Suprapubic skin (tissue), 4 donors: ENCODE data around the gene DUSP7. TPM values are rescaled to one million over a fixed set of nuclear protein-coding genes. Genes with fewer than 3 reads are reported as not detected.

ENCODE experiments used
- DNase-seq, 2 donors: peaks; one replicate each; pipeline ENCODE4 v3.0.0-alpha.2; 2019; ENCODE audit warnings: low spot score in 2 of 2
- H3K27ac ChIP-seq: fragments of 200-600 bp; sonication (generic); one replicate; pipeline ENCODE4 v1.5.1; 2019
- H3K27me3 ChIP-seq: fragments of 200-600 bp; sonication (generic); one replicate; pipeline ENCODE4 v1.5.1; 2019
- H3K36me3 ChIP-seq: fragments of 200-600 bp; sonication (generic); one replicate; pipeline ENCODE4 v1.5.1; 2019
- H3K4me1 ChIP-seq: fragments of 200-600 bp; sonication (generic); one replicate; pipeline ENCODE4 v1.5.1; 2019
- H3K4me3 ChIP-seq: fragments of 200-600 bp; sonication (generic); one replicate; pipeline ENCODE4 v1.5.1; 2019; ENCODE audit warnings: mild to moderate bottlenecking
- H3K9me3 ChIP-seq: fragments of 200-600 bp; sonication (generic); one replicate; pipeline ENCODE4 v1.5.1; 2019
- CTCF ChIP-seq, 2 donors: fragments of 200-600 bp in 1 of 2; fragments of 450-650 bp in 1 of 2; sonication (generic) in 1 of 2; IDR thresholded peaks; one replicate each; pipeline ENCODE4 v1.5.1; 2016 to 2019; ENCODE audit warnings: antibody characterized with exemption in 2 of 2, mild to moderate bottlenecking in 1 of 2, moderate library complexity in 1 of 2
- EP300 ChIP-seq: sonication (generic); formaldehyde crosslinking; IDR thresholded peaks from one replicate; pipeline ENCODE4 v1.6.1; 2017; ENCODE audit warnings: antibody characterized with exemption
- POLR2A ChIP-seq, 2 donors: fragments of 450-650 bp; IDR thresholded peaks; one replicate each; pipeline ENCODE4 v1.6.1; 2017; ENCODE audit warnings: antibody characterized with exemption in 2 of 2, mild to moderate bottlenecking in 2 of 2, moderate library complexity in 2 of 2
- POLR2AphosphoS5 ChIP-seq, 3 donors: sonication (generic); formaldehyde crosslinking; IDR thresholded peaks; one replicate each; pipeline ENCODE4 v1.6.1; 2017; ENCODE audit warnings: antibody characterized with exemption in 3 of 3
- WGBS: methylation state at CpG from one replicate; pipeline ENCODE4 v1.1.5; 2018; 5-methylcytosine and 5-hydroxymethylcytosine counted together
- total RNA-seq, 4 donors: library from RNA; depleted of rRNA; stranded (reverse); fragments of >200 nt; gene quantifications; one replicate each; pipeline ENCODE4 v1.1.0, GENCODE V29; 2016

The DUSP7 gene
- total RNA-seq, 4 donors from 2014 or later, result 91.1 to 190 (median 146) TPM

GRCh38 chr3:52050571-52050970 lies 5.8 kb downstream of the DUSP7 start:
- WGBS, result 86% methylated on average over 17 of the region's 21 CpGs
- no peaks in the 10 kb centered on the region for H3K9me3 ChIP-seq
- no peak overlapping the region for H3K4me3 ChIP-seq
- no peaks in the 10 kb centered on the region for H3K27me3 ChIP-seq
- H3K27ac ChIP-seq, result no peak overlapping the region
- no peak for TF ChIP-seq POLR2AphosphoS5 (IDR thresholded peaks at IDR 0.05)
- peaks cover 40% of the 10 kb centered on the region for H3K36me3 ChIP-seq
- peaks cover 93% of the 10 kb centered on the region for H3K4me1 ChIP-seq
- DNase-seq, result no peak

GRCh38 chr3:52049503-52049902 lies 6.9 kb downstream of the DUSP7 start:
- Histone ChIP-seq H3K4me3 (no peak overlapping the region), H3K27me3 (no peaks in the 10 kb centered on the region), H3K36me3 (peaks cover 40% of the 10 kb centered on the region), H3K4me1 (peaks cover 97% of the 10 kb centered on the region), H3K9me3 (no peaks in the 10 kb centered on the region), H3K27ac (no peak overlapping the region)
- 58% methylated on average over 2 of the region's 2 CpGs for WGBS
- no peak for DNase-seq
- no peak for TF ChIP-seq POLR2A (IDR thresholded peaks at IDR 0.05)
- no peak for TF ChIP-seq EP300
- TF ChIP-seq CTCF (IDR thresholded peaks at IDR 0.05), result no peak

GRCh38 chr3:52047295-52047960 lies 8.9 kb downstream of the DUSP7 start:
- 60% methylated on average over 3 of the region's 20 CpGs for WGBS
- no peaks in the 10 kb centered on the region for H3K9me3 ChIP-seq
- DNase-seq, result peak in 1 of 2 donors; percentile 67
- peak overlapping the region; percentile 97 for H3K27ac ChIP-seq
- H3K36me3 ChIP-seq, result peaks cover 39% of the 10 kb centered on the region
- peaks cover 80% of the 10 kb centered on the region for H3K4me1 ChIP-seq
- H3K4me3 ChIP-seq, result peak overlapping the region; percentile 12
- no peak for TF ChIP-seq EP300
- TF ChIP-seq CTCF (IDR thresholded peaks at IDR 0.05), result no peak
- no peak for TF ChIP-seq POLR2A (IDR thresholded peaks at IDR 0.05)
- no peak for TF ChIP-seq POLR2AphosphoS5 (IDR thresholded peaks at IDR 0.05)
- H3K27me3 ChIP-seq, result no peaks in the 10 kb centered on the region

GRCh38 chr3:52046902-52047239 lies 9.5 kb downstream of the DUSP7 start:
- peak overlapping the region; percentile 12 for H3K4me3 ChIP-seq
- no peaks in the 10 kb centered on the region for H3K27me3 ChIP-seq
- TF ChIP-seq EP300 (no peak), POLR2A (IDR thresholded peaks at IDR 0.05) (no peak), CTCF (IDR thresholded peaks at IDR 0.05) (no peak), POLR2AphosphoS5 (IDR thresholded peaks at IDR 0.05) (no peak)
- peaks cover 35% of the 10 kb centered on the region for H3K36me3 ChIP-seq
- WGBS, result 43% methylated on average over 4 of the region's 7 CpGs
- peak overlapping the region; percentile 97 for H3K27ac ChIP-seq
- DNase-seq, result peak in 1 of 2 donors; percentile 68
- peaks cover 74% of the 10 kb centered on the region for H3K4me1 ChIP-seq
- no peaks in the 10 kb centered on the region for H3K9me3 ChIP-seq

- Histone ChIP-seq H3K4me3 (no peak overlapping the region), H3K27ac (peak overlapping the region; percentile 97), H3K27me3 (no peaks in the 10 kb centered on the region), H3K9me3 (no peaks in the 10 kb centered on the region), H3K36me3 (peaks cover 30% of the 10 kb centered on the region), H3K4me1 (peaks cover 72% of the 10 kb centered on the region)
- TF ChIP-seq POLR2A (IDR thresholded peaks at IDR 0.05) (no peak), CTCF (IDR thresholded peaks at IDR 0.05) (no peak), POLR2AphosphoS5 (IDR thresholded peaks at IDR 0.05) (no peak), EP300 (no peak)
- peak in 1 of 2 donors; percentile 74 for DNase-seq
- WGBS, result 33% methylated on average over 11 of the region's 12 CpGs
Measured at GRCh38 chr3:52046186-52046901, 10.0 kb downstream of the DUSP7 start.
